HepG2 (cell line): Measurements from ENCODE around the gene CALR. TPM values are rescaled to one million over a fixed set of nuclear protein-coding genes. Genes with fewer than 3 reads are reported as not detected.

Experiments used
- ATAC-seq: fragments of 200-7000 bp; cut with Tn5 transposase; 3 replicates; pipeline ENCODE4 v1.9.1; 2020; ENCODE audit warnings: mild to moderate bottlenecking, moderate library complexity
- BruUV-seq: library from RNA; stranded (reverse); fragments of 400-500 nt; replicated peaks from 2 replicates; lab custom pipeline; 2021; lab: Mats Ljungman, UMichigan
- CTCF ChIA-PET: fragments of 300-600 bp; formaldehyde crosslinking; extraction: SDS; loops from one replicate; lab custom pipeline; 2021; ENCODE audit warnings: low total read pairs, inconsistent platforms, low intra/inter-chr PET ratio; lab: Yijun Ruan, JAX
- POLR2A ChIA-PET: fragments of 350-600 bp; sonication (Branson Sonifier 250); formaldehyde crosslinking; loops from one replicate; lab custom pipeline; 2020; ENCODE audit warnings: antibody characterized with exemption, inconsistent platforms; lab: Yijun Ruan, JAX
- DNase-seq: peaks from one replicate; pipeline ENCODE4 v3.0.0-alpha.2; 2015; ENCODE audit warnings: low spot score
- FAIRE-seq: peaks from 3 replicates; lab custom pipeline; 2011; peaks lifted over from hg19 to GRCh38; lab: Jason Lieb, UNC
- H2AFZ ChIP-seq: one replicate; pipeline ENCODE4 v1.6.1; 2011; ENCODE audit warnings: low read length, inconsistent platforms
- H3K27ac ChIP-seq: fragments of 300-600 bp; 3 replicates; pipeline ENCODE4 v1.8.0; 2011; ENCODE audit warnings: mixed run types, mild to moderate bottlenecking, mixed read lengths, low read length, inconsistent platforms; ENCODE audit not compliant: insufficient read depth; ENCODE audit errors: extremely low read length
- H3K27me3 ChIP-seq, 2 experiments: fragments of 200-600 bp in 1 of 2; 2 replicates in 1 of 2; 3 replicates in 1 of 2; pipeline versions ENCODE4 v1.6.0 to v1.8.0; 2011; ENCODE audit warnings: low read length in 2 of 2, mild to moderate bottlenecking in 2 of 2, moderate library complexity in 2 of 2, inconsistent platforms in 1 of 2; ENCODE audit not compliant: insufficient read depth in 2 of 2, control insufficient read depth in 1 of 2
- H3K36me3 ChIP-seq, 2 experiments: fragments of 200-600 bp in 1 of 2; replicated peaks in 1 of 2; 2 replicates in 1 of 2; 3 replicates in 1 of 2; pipeline versions ENCODE4 v1.5.1 to v1.8.0; 2011; ENCODE audit warnings: low read length in 2 of 2, inconsistent platforms in 1 of 2; ENCODE audit not compliant: insufficient read depth in 2 of 2, control insufficient read depth in 1 of 2
- H3K4me1 ChIP-seq: 2 replicates; pipeline ENCODE4 v1.5.1; 2012; ENCODE audit warnings: low read length, inconsistent platforms; ENCODE audit not compliant: insufficient read depth
- H3K4me2 ChIP-seq: 2 replicates; pipeline ENCODE4 v1.6.0; 2011; ENCODE audit warnings: low read depth, low read length, inconsistent platforms
- H3K4me3 ChIP-seq, 3 experiments: fragments of 200-600 bp in 1 of 3; sonication (generic), shearing (Covaris generic) in 1 of 3; replicated peaks in 1 of 3; 2 replicates each; pipeline ENCODE4 v1.5.1; 2011 to 2016; ENCODE audit warnings: low read length in 3 of 3, inconsistent platforms in 2 of 3, low read depth in 2 of 3, mild to moderate bottlenecking in 2 of 3, control low read depth in 1 of 3, mixed read lengths in 1 of 3; ENCODE audit not compliant: insufficient read depth in 1 of 3
- H3K79me2 ChIP-seq: one replicate; pipeline ENCODE4 v1.6.1; 2011; ENCODE audit warnings: low read length, inconsistent platforms; ENCODE audit not compliant: insufficient read depth
- H3K9ac ChIP-seq: 2 replicates; pipeline ENCODE4 v1.6.0; 2011; ENCODE audit warnings: mild to moderate bottlenecking, low read depth, low read length, inconsistent platforms; ENCODE audit not compliant: insufficient read depth
- H3K9me3 ChIP-seq: 2 replicates; pipeline ENCODE4 v1.5.1; 2012; ENCODE audit warnings: mild to moderate bottlenecking, low read length
- H4K20me1 ChIP-seq: 2 replicates; pipeline ENCODE4 v1.6.0; 2011; ENCODE audit warnings: inconsistent platforms, mild to moderate bottlenecking, low read length, moderate library complexity; ENCODE audit not compliant: insufficient read depth
- ARID5B ChIP-seq: IDR thresholded peaks from 2 replicates; pipeline ENCODE4 v1.4.0; 2020; ENCODE audit warnings: mild to moderate bottlenecking, missing genetic modification reagents
- CC2D1A ChIP-seq: sonication (generic); formaldehyde crosslinking; IDR thresholded peaks from 2 replicates; pipeline ENCODE4 v1.8.1; 2023; ENCODE audit warnings: mild to moderate bottlenecking, missing genetic modification reagents
- CHD4 ChIP-seq: fragments of 200-600 bp; sonication (generic); IDR thresholded peaks from 2 replicates; pipeline ENCODE4 v1.7.0; 2017; ENCODE audit warnings: mild to moderate bottlenecking, low read length, borderline replicate concordance
- KLF9 ChIP-seq: IDR thresholded peaks from 2 replicates; pipeline ENCODE4 v1.6.1; 2016; ENCODE audit warnings: low read depth
- MAFF ChIP-seq: IDR thresholded peaks from 2 replicates; pipeline ENCODE4 v1.6.1; 2011; ENCODE audit warnings: low read depth, low read length, improper control_type of control experiment
- MBNL3 ChIP-seq: fragments of 250-450 bp; sonication (Bioruptor Pico); conservative IDR thresholded peaks from 2 replicates; pipeline ENCODE4 v1.8.0; 2022; ENCODE audit warnings: mild to moderate bottlenecking, inconsistent platforms
- MIER3 ChIP-seq: IDR thresholded peaks from 2 replicates; pipeline ENCODE4 v1.6.1; 2016; ENCODE audit warnings: missing compliant biosample characterization, borderline replicate concordance
- NFE2L2 ChIP-seq: fragments of 150-350 bp; IDR thresholded peaks from 2 replicates; pipeline ENCODE4 v1.6.1; 2014; ENCODE audit warnings: low read length
- PTBP1 ChIP-seq: fragments of 200-400 bp; formaldehyde crosslinking; IDR thresholded peaks from 2 replicates; pipeline ENCODE4 v1.6.1; 2018; ENCODE audit warnings: low read length, low read depth; ENCODE audit not compliant: poor library complexity, severe bottlenecking
- RBFOX2 ChIP-seq: fragments of 200-400 bp; formaldehyde crosslinking; IDR thresholded peaks from 2 replicates; pipeline ENCODE4 v1.6.1; 2017; ENCODE audit warnings: low read depth, mild to moderate bottlenecking, low read length
- ZKSCAN8 ChIP-seq: IDR thresholded peaks from 2 replicates; pipeline ENCODE4 v1.6.1; 2016; ENCODE audit warnings: borderline replicate concordance, missing genetic modification reagents, missing compliant biosample characterization
- ZNF703 ChIP-seq: sonication (generic); formaldehyde crosslinking; IDR thresholded peaks from 2 replicates; pipeline ENCODE4 v1.5.1; 2020; ENCODE audit warnings: missing genetic modification reagents, mild to moderate bottlenecking, moderate library complexity, borderline replicate concordance
- ZSCAN12 ChIP-seq: sonication (generic); formaldehyde crosslinking; IDR thresholded peaks from 2 replicates; pipeline ENCODE4 v1.9.0; 2021; ENCODE audit warnings: mild to moderate bottlenecking, missing genetic modification reagents
- ZZZ3 ChIP-seq: sonication (generic); formaldehyde crosslinking; IDR thresholded peaks from 2 replicates; pipeline ENCODE4 v1.4.0; 2020; ENCODE audit warnings: missing genetic modification reagents, mild to moderate bottlenecking, borderline replicate concordance
- WGBS: methylation state at CpG from one replicate; pipeline ENCODE4 v1.1.6; 2017; ENCODE audit warnings: low lambda C conversion rate; 5-methylcytosine and 5-hydroxymethylcytosine counted together
- in situ Hi-C: cut with HindIII; loops from 2 replicates; pipeline ENCODE4 v1.10.0; 2017; ENCODE audit warnings: low pct_unique_long_range_greater_than_20kb; ENCODE audit not compliant: extremely low pct_ligation_motif_present
- intact Hi-C: fragments of 100-400 bp; cut with micrococcal nuclease; formaldehyde crosslinking; loops from one replicate; pipeline ENCODE4 v1.10.0; 2022; ENCODE audit not compliant: unreplicated experiment
- polyA plus RNA-seq, 8 experiments: library from polyadenylated mRNA; depleted of rRNA in 3 of 8; stranded (reverse) in 7 of 8; unstranded in 1 of 8; fragments of >200 nt; fragmentation: Illumina TruSeq in 4 of 8; extraction: Trizol in 4 of 8; gene quantifications; 2 replicates each; pipeline versions ENCODE4 v1.2.1 to v1.2.3, GENCODE V29; 2011 to 2016; ENCODE audit warnings: low read depth in 4 of 8, missing spikeins in 1 of 8, mixed read lengths in 1 of 8; ENCODE audit not compliant: insufficient read depth in 1 of 8
- total RNA-seq, 5 experiments: library from RNA; depleted of rRNA; stranded (reverse); fragments of >200 nt; fragmentation: Illumina TruSeq; extraction: Trizol; gene quantifications; 2 replicates each; pipeline ENCODE4 v1.2.3, GENCODE V29; 2016; ENCODE audit warnings: low read depth in 1 of 5

The CALR gene
- total and polyA plus RNA-seq, 2 of the 13 experiments (the other 11 are each of a cell fraction or from before 2014, with no cell fraction given) = 898 to 934 TPM

DNA sequence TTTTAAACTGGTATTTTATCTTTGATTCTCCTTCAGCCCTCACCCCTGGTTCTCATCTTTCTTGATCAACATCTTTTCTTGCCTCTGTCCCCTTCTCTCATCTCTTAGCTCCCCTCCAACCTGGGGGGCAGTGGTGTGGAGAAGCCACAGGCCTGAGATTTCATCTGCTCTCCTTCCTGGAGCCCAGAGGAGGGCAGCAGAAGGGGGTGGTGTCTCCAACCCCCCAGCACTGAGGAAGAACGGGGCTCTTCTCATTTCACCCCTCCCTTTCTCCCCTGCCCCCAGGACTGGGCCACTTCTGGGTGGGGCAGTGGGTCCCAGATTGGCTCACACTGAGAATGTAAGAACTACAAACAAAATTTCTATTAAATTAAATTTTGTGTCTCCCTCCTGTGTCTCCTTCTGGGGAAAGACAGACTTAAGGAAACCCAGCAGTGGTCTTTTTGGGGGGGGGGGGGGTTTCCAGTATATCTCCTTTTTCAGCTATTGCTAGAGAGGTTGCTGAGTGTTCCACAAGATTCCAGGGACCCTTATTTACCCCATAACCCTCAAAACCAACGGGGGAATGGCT, 5.8 kb downstream of the CALR start:
- no TSS peak for BruUV-seq
- no peak for TF ChIP-seq NFE2L2
- TF ChIP-seq RBFOX2 = peak; percentile 41; the same call in 1 of the 2 replicates
- TF ChIP-seq ZZZ3 = no peak
- TF ChIP-seq ZNF703 (CRISPR knock-in tag) = no peak
- POLR2A ChIA-PET = no interaction called here
- Histone ChIP-seq H3K9me3 (no peaks in the 10 kb centered on the region), H3K4me3 (no peak overlapping the region), H3K27me3 (peaks cover 0 to under 1% of the 10 kb centered on the region in 2 experiments; a peak in 1 of 5 replicates), H3K4me2 (no peak overlapping the region), H3K79me2 (peaks cover 44% of the 10 kb centered on the region), H3K27ac (peak overlapping the region; percentile 91), H2AFZ (no peak overlapping the region), H3K36me3 (peaks cover 26 to 60% of the 10 kb centered on the region in 2 experiments), H4K20me1 (peaks cover 11% of the 10 kb centered on the region), H3K4me1 (peaks cover 52% of the 10 kb centered on the region), H3K9ac (no peak overlapping the region)
- WGBS = 87% methylated on average over 2 of the region's 2 CpGs
- DNase-seq (no peak), ATAC-seq (no peak), FAIRE-seq (no peak)
- CTCF ChIA-PET = no interaction called here
- intact Hi-C loops (no loop called here), in situ Hi-C loops (no loop called here)

- ATAC-seq = peak; percentile 79
- H3K27me3 ChIP-seq = no peaks in the 10 kb centered on the region; a peak in 1 of 5 replicates
- no peaks in the 10 kb centered on the region for H3K9me3 ChIP-seq
- peaks cover 26 to 61% of the 10 kb centered on the region in 2 experiments for H3K36me3 ChIP-seq
- H3K27ac ChIP-seq = peak within 1 kb of the TSS; percentile 91
- 2% methylated on average over 7 of the region's 62 CpGs for WGBS
- POLR2A ChIA-PET = interaction anchor here (0.8 to 1.8 kb wide), 9 partner anchors 8 to 208 kb away, joined by 3 to 25 read pairs (median 4); partner anchors contain the start of genes FARSA, GADD45GIP1 and GET3
- peaks cover under 1% of the 10 kb centered on the region; the same call in 1 of the 2 replicates for H4K20me1 ChIP-seq
- BruUV-seq = no TSS peak
- H2AFZ ChIP-seq = no peak within 1 kb of the TSS
- peak within 1 kb of the TSS; percentile 74 for H3K4me2 ChIP-seq
- DNase-seq = peak; percentile 93
- peak within 1 kb of the TSS; percentile 91 for H3K9ac ChIP-seq
- H3K79me2 ChIP-seq = peaks cover 30% of the 10 kb centered on the region
- FAIRE-seq = peak; percentile 82
- H3K4me3 ChIP-seq = peak within 1 kb of the TSS; percentile 82 to 89 (median 84)
- CTCF ChIA-PET = no interaction called here
- intact Hi-C loops (no loop called here), in situ Hi-C loops (no loop called here)
- H3K4me1 ChIP-seq = peaks cover 41% of the 10 kb centered on the region
- peak; percentile 3; the same call in 1 of the 2 replicates for TF ChIP-seq MAFF
- no peak for TF ChIP-seq CC2D1A (CRISPR knock-in tag)
- no peak for TF ChIP-seq PTBP1
- TF ChIP-seq KLF9 (CRISPR knock-in tag) = peak; percentile 22; the same call in 1 of the 2 replicates
- TF ChIP-seq MBNL3 (CRISPR knock-in tag) = no peak
- TF ChIP-seq ZKSCAN8 (CRISPR knock-in tag) = peak; percentile 40; the same call in 1 of the 2 replicates
- TF ChIP-seq MIER3 (CRISPR knock-in tag) = peak; percentile 74; the same call in 1 of the 2 replicates
- peak; percentile 82; the same call in 1 of the 2 replicates for TF ChIP-seq CHD4
- TF ChIP-seq ZSCAN12 (CRISPR knock-in tag) = peak; percentile 85; the same call in 1 of the 2 replicates
- TF ChIP-seq ARID5B = peak; percentile 43; the same call in 1 of the 2 replicates
Measured at GRCh38 chr19:12945479-12946091, 7.2 kb downstream of the CALR start, which contains the start of gene RAD23A. TSS of gene RAD23A (plus strand) at chr19:12945862. CDS start at chr19:12945949, 87 bp downstream.
